ENCODE results near the gene FAM43A. TPM values are rescaled to one million over a fixed set of nuclear protein-coding genes. Genes with fewer than 3 reads are reported as not detected.

Gene FAM43A
- total and polyA plus RNA-seq, 9 of the 15 experiments (the other 6 are each of a cell fraction or from before 2014, with no cell fraction given) = 0.03 to 1.2 (median 0.21) TPM

DNA sequence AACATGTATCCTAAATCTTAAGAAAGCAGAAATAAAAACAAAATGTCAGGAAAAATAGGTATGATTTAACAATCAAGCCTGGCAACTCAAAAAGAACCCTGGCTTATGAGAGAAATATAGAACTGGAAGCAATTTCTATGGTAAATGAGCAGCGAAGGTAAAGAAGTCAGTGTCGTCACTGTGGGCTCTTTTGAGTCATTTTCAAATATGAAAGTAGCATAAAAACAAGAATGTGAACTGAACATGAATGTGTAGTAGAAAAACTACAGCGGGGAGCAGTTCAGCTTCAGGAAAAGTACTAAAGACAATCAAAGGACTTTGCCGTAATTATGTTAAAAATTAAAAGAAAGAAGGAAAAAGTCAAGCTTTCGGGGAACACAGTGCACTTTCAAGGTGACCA lies 31.2 kb upstream of the FAM43A start (continued):
- TF ChIP-seq CHD7 (IDR thresholded peaks at IDR 0.05; ENCODE audit: low read depth, low read length) (no peak), PURB (CRISPR knock-in tag; IDR thresholded peaks at IDR 0.05; ENCODE audit: low read depth) (no peak), SIX5 (IDR thresholded peaks at IDR 0.05; ENCODE audit: borderline replicate concordance in 1 of 2, insufficient read depth in 1 of 2, low read depth in 1 of 2, low read length in 2 of 2) (no peak), FOXA3 (CRISPR knock-in tag; conservative IDR thresholded peaks at IDR 0.05 in 1 of 2, IDR thresholded peaks at IDR 0.05 in 1 of 2) (no peak), U2AF2 (optimal IDR thresholded peaks at IDR 0.05; ENCODE audit: low read depth, low read length) (no peak), CHD4 (IDR thresholded peaks at IDR 0.05; ENCODE audit: insufficient read depth, insufficient replicate concordance, low read depth, low read length, poor library complexity, severe bottlenecking) (no peak), TAF1 (IDR thresholded peaks at IDR 0.05; ENCODE audit: control insufficient read depth, extremely low read depth, insufficient read depth, low read length, severe bottlenecking) (no peak), IRF2 (CRISPR knock-in tag; IDR thresholded peaks at IDR 0.05) (no peak), CAMTA2 (CRISPR knock-in tag; conservative IDR thresholded peaks at IDR 0.05) (no peak)
- TF ChIP-seq, protein P1, sequence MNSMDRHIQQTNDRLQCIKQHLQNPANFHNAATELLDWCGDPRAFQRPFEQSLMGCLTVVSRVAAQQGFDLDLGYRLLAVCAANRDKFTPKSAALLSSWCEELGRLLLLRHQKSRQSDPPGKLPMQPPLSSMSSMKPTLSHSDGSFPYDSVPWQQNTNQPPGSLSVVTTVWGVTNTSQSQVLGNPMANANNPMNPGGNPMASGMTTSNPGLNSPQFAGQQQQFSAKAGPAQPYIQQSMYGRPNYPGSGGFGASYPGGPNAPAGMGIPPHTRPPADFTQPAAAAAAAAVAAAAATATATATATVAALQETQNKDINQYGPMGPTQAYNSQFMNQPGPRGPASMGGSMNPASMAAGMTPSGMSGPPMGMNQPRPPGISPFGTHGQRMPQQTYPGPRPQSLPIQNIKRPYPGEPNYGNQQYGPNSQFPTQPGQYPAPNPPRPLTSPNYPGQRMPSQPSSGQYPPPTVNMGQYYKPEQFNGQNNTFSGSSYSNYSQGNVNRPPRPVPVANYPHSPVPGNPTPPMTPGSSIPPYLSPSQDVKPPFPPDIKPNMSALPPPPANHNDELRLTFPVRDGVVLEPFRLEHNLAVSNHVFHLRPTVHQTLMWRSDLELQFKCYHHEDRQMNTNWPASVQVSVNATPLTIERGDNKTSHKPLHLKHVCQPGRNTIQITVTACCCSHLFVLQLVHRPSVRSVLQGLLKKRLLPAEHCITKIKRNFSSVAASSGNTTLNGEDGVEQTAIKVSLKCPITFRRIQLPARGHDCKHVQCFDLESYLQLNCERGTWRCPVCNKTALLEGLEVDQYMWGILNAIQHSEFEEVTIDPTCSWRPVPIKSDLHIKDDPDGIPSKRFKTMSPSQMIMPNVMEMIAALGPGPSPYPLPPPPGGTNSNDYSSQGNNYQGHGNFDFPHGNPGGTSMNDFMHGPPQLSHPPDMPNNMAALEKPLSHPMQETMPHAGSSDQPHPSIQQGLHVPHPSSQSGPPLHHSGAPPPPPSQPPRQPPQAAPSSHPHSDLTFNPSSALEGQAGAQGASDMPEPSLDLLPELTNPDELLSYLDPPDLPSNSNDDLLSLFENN (IDR thresholded peaks at IDR 0.05; ENCODE audit: low read depth in 2 of 2, low read length in 2 of 2) = no peak

Measured in K562 (cell line).